CD4-positive, alpha-beta T cell (primary cell): ENCODE data around the gene CFAP97D1. TPM values are rescaled to one million over a fixed set of nuclear protein-coding genes. Genes with fewer than 3 reads are reported as not detected.

Experiments used
- ATAC-seq: fragments of 200-7000 bp; cut with Tn5 transposase; one replicate; pipeline ENCODE4 v1.10.0; 2022; ENCODE audit warnings: mild to moderate bottlenecking; ENCODE audit not compliant: poor library complexity
- CTCF ChIA-PET: fragments of 350-600 bp; sonication (Branson Sonifier 250); formaldehyde crosslinking; loops from one replicate; lab custom pipeline; 2021; ENCODE audit warnings: antibody characterized with exemption, inconsistent platforms; lab: Charles Lee
- POLR2A ChIA-PET: fragments of 350-600 bp; sonication (Branson Sonifier 250); formaldehyde crosslinking; loops from one replicate; lab custom pipeline; 2021; ENCODE audit warnings: antibody characterized with exemption, inconsistent platforms; lab: Charles Lee
- DNase-seq, 14 experiments: peaks; one replicate each; pipeline ENCODE4 v3.0.0-alpha.2; 2013 to 2020; ENCODE audit warnings: mixed read lengths in 2 of 14
- H3K27ac ChIP-seq, 2 donors: one replicate each; pipeline versions ENCODE4 v1.5.1 to v1.7.0; 2013; ENCODE audit warnings: low read length in 2 of 2, low read depth in 1 of 2, mild to moderate bottlenecking in 1 of 2
- H3K27me3 ChIP-seq, 2 experiments: 1 replicate in 1 of 2; 2 replicates in 1 of 2; pipeline versions ENCODE4 v1.6.1 to v1.7.0; 2013; ENCODE audit warnings: low read length in 2 of 2, control low read depth in 1 of 2, mild to moderate bottlenecking in 1 of 2, moderate library complexity in 1 of 2; ENCODE audit not compliant: insufficient read depth in 2 of 2, control insufficient read depth in 1 of 2
- H3K36me3 ChIP-seq: one replicate; pipeline ENCODE4 v1.6.1; 2013; ENCODE audit warnings: low read length, control low read depth; ENCODE audit not compliant: insufficient read depth
- H3K4me1 ChIP-seq: one replicate; pipeline ENCODE4 v1.6.1; 2013; ENCODE audit warnings: low read length, control low read depth; ENCODE audit not compliant: insufficient read depth
- H3K4me3 ChIP-seq: one replicate; pipeline ENCODE4 v1.5.1; 2013; ENCODE audit warnings: mild to moderate bottlenecking, low read length, moderate library complexity
- H3K9me3 ChIP-seq, 2 experiments: 1 replicate in 1 of 2; 2 replicates in 1 of 2; pipeline versions ENCODE4 v1.6.1 to v1.7.0; 2013; ENCODE audit warnings: low read length in 2 of 2, mild to moderate bottlenecking in 2 of 2, control low read depth in 1 of 2, moderate library complexity in 1 of 2; ENCODE audit not compliant: control insufficient read depth in 1 of 2, insufficient read depth in 1 of 2
- H3K27ac Mint-ChIP-seq: one replicate; pipeline ENCODE4 v1.8.0; 2020; ENCODE audit warnings: mixed read lengths
- H3K27me3 Mint-ChIP-seq: one replicate; pipeline ENCODE4 v1.8.0; 2021; ENCODE audit warnings: mixed read lengths
- H3K36me3 Mint-ChIP-seq: one replicate; pipeline ENCODE4 v1.8.0; 2021; ENCODE audit warnings: low read depth, mixed read lengths
- H3K4me1 Mint-ChIP-seq: one replicate; pipeline ENCODE4 v1.8.0; 2021; ENCODE audit warnings: low read depth, mixed read lengths
- H3K4me3 Mint-ChIP-seq: one replicate; pipeline ENCODE4 v1.8.0; 2020; ENCODE audit warnings: mild to moderate bottlenecking, mixed read lengths
- H3K9me3 Mint-ChIP-seq: one replicate; pipeline ENCODE4 v1.8.0; 2020; ENCODE audit warnings: mixed read lengths
- intact Hi-C, 2 experiments: fragments of 100-400 bp; cut with DNase I in 1 of 2; cut with micrococcal nuclease in 1 of 2; formaldehyde crosslinking; loops; one replicate each; pipeline versions ENCODE4 v1.15.1 to v1.9.0; 2023 to 2025; cut with DNase I, micrococcal nuclease
- total RNA-seq, 174 experiments: library from RNA in 2 of 174; stranded (reverse) in 2 of 174; gene quantifications; one replicate each; pipeline ENCODE4 v1.2.3 and lab custom pipeline; 2021 to 2026
- TF ChIP-seq, protein P1 (sequence below): fragments of 200-600 bp; IDR thresholded peaks from one replicate; pipeline ENCODE4 v1.8.0; 2022; ENCODE audit warnings: antibody characterized with exemption, mild to moderate bottlenecking

CFAP97D1 gene
- total RNA-seq, 2 experiments from 2014 or later, result not detected

DNA sequence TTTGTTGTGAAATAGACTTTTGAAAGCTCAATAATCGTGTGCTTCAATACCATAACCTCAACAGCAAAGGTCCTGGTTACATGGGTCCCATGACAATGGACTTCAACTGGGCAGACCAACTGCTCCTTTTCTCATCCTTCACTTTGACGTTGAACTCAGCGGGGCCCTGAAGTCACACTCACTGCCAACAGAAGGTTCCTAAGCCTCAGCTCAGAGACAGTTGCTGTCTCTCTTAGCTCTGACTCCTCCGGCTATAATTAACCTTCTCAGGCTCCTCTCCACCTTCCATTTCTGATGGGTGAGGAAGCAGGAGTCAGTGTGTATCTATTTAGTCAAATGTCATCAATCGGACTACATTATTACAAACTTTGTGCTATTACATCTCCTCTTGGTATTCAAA is 28.9 kb downstream of the CFAP97D1 start:
- Histone ChIP-seq H3K4me1 (no peaks in the 10 kb centered on the region), H3K36me3 (no peaks in the 10 kb centered on the region), H3K9me3 (no peaks in the 10 kb centered on the region), H3K27me3 (peaks cover 0 to 2% of the 10 kb centered on the region in 2 experiments), H3K27ac (no peak overlapping the region), H3K4me3 (no peak overlapping the region)
- Mint-ChIP-seq H3K27ac (no peak overlapping the region), H3K4me1 (no peaks in the 10 kb centered on the region), H3K4me3 (no peak overlapping the region), H3K27me3 (peaks cover 22% of the 10 kb centered on the region), H3K9me3 (no peaks in the 10 kb centered on the region), H3K36me3 (no peaks in the 10 kb centered on the region)
- ChIA-PET CTCF (no interaction called here), POLR2A (no interaction called here)
- TF ChIP-seq, protein P1, sequence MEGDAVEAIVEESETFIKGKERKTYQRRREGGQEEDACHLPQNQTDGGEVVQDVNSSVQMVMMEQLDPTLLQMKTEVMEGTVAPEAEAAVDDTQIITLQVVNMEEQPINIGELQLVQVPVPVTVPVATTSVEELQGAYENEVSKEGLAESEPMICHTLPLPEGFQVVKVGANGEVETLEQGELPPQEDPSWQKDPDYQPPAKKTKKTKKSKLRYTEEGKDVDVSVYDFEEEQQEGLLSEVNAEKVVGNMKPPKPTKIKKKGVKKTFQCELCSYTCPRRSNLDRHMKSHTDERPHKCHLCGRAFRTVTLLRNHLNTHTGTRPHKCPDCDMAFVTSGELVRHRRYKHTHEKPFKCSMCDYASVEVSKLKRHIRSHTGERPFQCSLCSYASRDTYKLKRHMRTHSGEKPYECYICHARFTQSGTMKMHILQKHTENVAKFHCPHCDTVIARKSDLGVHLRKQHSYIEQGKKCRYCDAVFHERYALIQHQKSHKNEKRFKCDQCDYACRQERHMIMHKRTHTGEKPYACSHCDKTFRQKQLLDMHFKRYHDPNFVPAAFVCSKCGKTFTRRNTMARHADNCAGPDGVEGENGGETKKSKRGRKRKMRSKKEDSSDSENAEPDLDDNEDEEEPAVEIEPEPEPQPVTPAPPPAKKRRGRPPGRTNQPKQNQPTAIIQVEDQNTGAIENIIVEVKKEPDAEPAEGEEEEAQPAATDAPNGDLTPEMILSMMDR, result no peak
- DNase-seq (no peak), ATAC-seq (no peak)
- intact Hi-C loops, result loop anchor here in 1 of 2 experiments (5.0 kb wide), 1 partner anchor 273 kb away; no protein-coding TSS in a partner anchor

- TF ChIP-seq, protein P1, result no peak
Observed at GRCh38 chr17:43810226-43810715, 30.0 kb downstream of the CFAP97D1 start.

DNA sequence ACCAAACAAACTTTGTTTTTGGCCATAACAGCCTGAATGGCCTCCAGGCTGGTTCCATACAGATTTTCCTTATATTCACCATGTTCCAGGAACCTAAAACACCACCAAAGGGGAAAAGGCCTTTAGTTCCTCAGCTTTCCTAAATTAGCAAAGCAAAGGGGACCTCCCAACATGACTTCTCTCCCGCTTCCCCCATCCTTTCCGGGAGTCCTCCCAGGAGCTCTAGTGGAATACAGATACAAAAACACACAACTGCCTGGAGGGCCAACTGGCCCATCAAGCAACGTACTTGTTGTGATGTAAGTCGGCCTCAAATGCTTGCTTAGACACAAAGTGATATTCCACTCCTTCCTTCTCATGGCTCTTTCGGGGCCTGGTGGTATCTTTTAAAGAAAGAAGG is 30.6 kb downstream of the CFAP97D1 start:
- Histone ChIP-seq H3K27me3 (no peaks in the 10 kb centered on the region), H3K4me1 (no peaks in the 10 kb centered on the region), H3K27ac (no peak overlapping the region), H3K9me3 (no peaks in the 10 kb centered on the region), H3K4me3 (no peak overlapping the region), H3K36me3 (no peaks in the 10 kb centered on the region)
- Mint-ChIP-seq H3K4me1 (no peaks in the 10 kb centered on the region), H3K27ac (no peak overlapping the region), H3K4me3 (no peak overlapping the region), H3K36me3 (no peaks in the 10 kb centered on the region), H3K27me3 (peaks cover 7% of the 10 kb centered on the region), H3K9me3 (no peaks in the 10 kb centered on the region)
- CTCF ChIA-PET, result no interaction called here
- intact Hi-C loops, result no loop called here
- ATAC-seq, result no peak
- no peak for DNase-seq
- POLR2A ChIA-PET, result no interaction called here
- TF ChIP-seq, protein P1, result no peak

More at GRCh38 chr17:43810226-43810715, 30.0 kb downstream of the CFAP97D1 start:
- Histone ChIP-seq H3K36me3 (no peaks in the 10 kb centered on the region), H3K4me1 (no peaks in the 10 kb centered on the region), H3K27me3 (no peaks in the 10 kb centered on the region), H3K27ac (no peak overlapping the region), H3K9me3 (no peaks in the 10 kb centered on the region), H3K4me3 (no peak overlapping the region)
- POLR2A ChIA-PET, result no interaction called here
- H3K27me3 Mint-ChIP-seq, result peaks cover 12% of the 10 kb centered on the region
- no peaks in the 10 kb centered on the region for H3K4me1 Mint-ChIP-seq
- CTCF ChIA-PET, result no interaction called here
- intact Hi-C loops, result no loop called here
- no peak overlapping the region for H3K4me3 Mint-ChIP-seq
- H3K27ac Mint-ChIP-seq, result no peak overlapping the region
- ATAC-seq (no peak), DNase-seq (no peak)
- no peaks in the 10 kb centered on the region for H3K36me3 Mint-ChIP-seq
- H3K9me3 Mint-ChIP-seq, result no peaks in the 10 kb centered on the region
